H1 (cell line): ENCODE measurements around the gene SLC25A48. TPM values are rescaled to one million over a fixed set of nuclear protein-coding genes. Genes with fewer than 3 reads are reported as not detected.

Source experiments
- KDM4A ChIP-seq: IDR thresholded peaks from one replicate; pipeline ENCODE4 v1.7.1; 2012; ENCODE audit warnings: low read depth, mild to moderate bottlenecking, moderate library complexity, low read length, inconsistent platforms; ENCODE audit not compliant: severe bottlenecking
- polyA plus RNA-seq, 7 experiments: library from polyadenylated mRNA; depleted of rRNA in 3 of 7; stranded (reverse) in 5 of 7; unstranded in 2 of 7; fragments of >200 nt in 5 of 7; fragments of 200-250 nt in 2 of 7; gene quantifications; 1 replicate in 5 of 7; 2 replicates in 1 of 7; 4 replicates in 1 of 7; pipeline versions ENCODE4 v1.2.1 to v1.2.3, GENCODE V29; 2011 to 2013; ENCODE audit warnings: missing spikeins in 2 of 7, mixed read lengths in 2 of 7
- total RNA-seq: library from RNA; stranded (reverse); fragmentation: NEBNext Ultra II Directional; extraction: Animal tissue kit (Norgen Biotek cat#: 25700); gene quantifications from 2 replicates; pipeline ENCODE4 v1.2.1, GENCODE V29; 2021
- TF ChIP-seq, protein P1 (sequence below): IDR thresholded peaks from 2 replicates; pipeline ENCODE4 v1.6.1; 2012; ENCODE audit warnings: inconsistent platforms

SLC25A48 gene
- total and polyA plus RNA-seq, 2 of the 8 experiments (the other 6 are each of a cell fraction or from before 2014, with no cell fraction given): 1.3 to 1.8 TPM

- TF ChIP-seq, protein P1, sequence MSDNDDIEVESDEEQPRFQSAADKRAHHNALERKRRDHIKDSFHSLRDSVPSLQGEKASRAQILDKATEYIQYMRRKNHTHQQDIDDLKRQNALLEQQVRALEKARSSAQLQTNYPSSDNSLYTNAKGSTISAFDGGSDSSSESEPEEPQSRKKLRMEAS: peak; percentile 43
- TF ChIP-seq KDM4A: peak; percentile 93
Observed at GRCh38 chr5:135834639-135835529, at the start of gene SLC25A48 (continued).
